WI38 (cell line): ENCODE data around the gene PPA1.

ENCODE experiments used
- H3K4me3 ChIP-seq: 2 replicates; pipeline ENCODE4 v1.5.1; 2011; ENCODE audit warnings: low read depth, mild to moderate bottlenecking, control low read depth, low read length
- CTCF ChIP-seq: IDR thresholded peaks from 2 replicates; pipeline ENCODE4 v1.5.1; 2012; ENCODE audit warnings: low read depth, mild to moderate bottlenecking, control low read depth, low read length

Gene PPA1

GRCh38 chr10:70271996-70272924, 39.0 kb upstream of the PPA1 start:
- H3K4me3 ChIP-seq, result no peak overlapping the region
- TF ChIP-seq CTCF, result 0 out of 2 replicates have a peak, but pooled peaks have one; percentile 19

GRCh38 chr10:70270952-70271351, 37.7 kb upstream of the PPA1 start:
- no peak for TF ChIP-seq CTCF
- H3K4me3 ChIP-seq, result no peak overlapping the region

- no peak for TF ChIP-seq CTCF
These were observed 36.5 kb upstream of the PPA1 start for GRCh38 chr10:70269741-70270140.

GRCh38 chr10:70268376-70268775, 35.1 kb upstream of the PPA1 start:
- no peak overlapping the region for H3K4me3 ChIP-seq
- no peak for TF ChIP-seq CTCF

More at GRCh38 chr10:70269741-70270140, 36.5 kb upstream of the PPA1 start:
- H3K4me3 ChIP-seq, result no peak overlapping the region

- TF ChIP-seq CTCF, result no peak
- H3K4me3 ChIP-seq, result no peak overlapping the region
These were observed 34.1 kb upstream of the PPA1 start for GRCh38 chr10:70267161-70267933.

GRCh38 chr10:70266701-70267100, 33.5 kb upstream of the PPA1 start:
- H3K4me3 ChIP-seq, result no peak overlapping the region
- no peak for TF ChIP-seq CTCF

GRCh38 chr10:70266056-70266455, 32.8 kb upstream of the PPA1 start:
- no peak for TF ChIP-seq CTCF
- H3K4me3 ChIP-seq, result no peak overlapping the region
